ENCODE data around the gene SNX10. TPM values are rescaled to one million over a fixed set of nuclear protein-coding genes. Genes with fewer than 3 reads are reported as not detected.

SNX10 gene
- total and polyA plus RNA-seq, 2 donors: 15.9 TPM

DNA sequence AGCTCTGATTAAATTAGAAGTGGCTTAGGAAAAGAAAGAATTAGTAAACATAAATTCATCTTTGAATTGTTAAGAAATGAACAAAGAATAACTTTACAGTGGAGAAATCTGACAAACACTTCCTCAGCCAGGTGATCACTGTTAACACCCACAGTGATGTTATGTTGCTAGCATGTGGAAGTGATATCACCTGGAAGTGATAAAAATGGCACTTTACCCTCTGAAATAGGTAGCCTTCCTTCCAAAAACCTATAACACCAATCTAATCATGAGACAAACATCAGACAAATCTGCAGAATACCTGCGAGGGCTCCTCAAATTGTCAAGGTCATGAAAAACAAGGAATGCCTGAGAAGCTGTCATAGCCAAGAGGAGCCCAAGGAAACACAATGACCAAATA lies 59.5 kb downstream of the SNX10 start:
- no peaks in the 10 kb centered on the region for H3K27me3 ChIP-seq (ENCODE audit: control insufficient read depth in 2 of 2, insufficient read depth in 1 of 2, low read length in 1 of 2)
- H3K9me3 ChIP-seq (ENCODE audit: control insufficient read depth in 2 of 2, insufficient read depth in 1 of 2, low read length in 1 of 2): no peaks in the 10 kb centered on the region
- peaks cover 0 to 15% of the 10 kb centered on the region in 2 donors for H3K36me3 ChIP-seq (ENCODE audit: control insufficient read depth in 2 of 2, insufficient read depth in 2 of 2, low read length in 1 of 2)
- DNase-seq (ENCODE audit: low read depth in 6 of 9, low spot score in 9 of 9): no peak
- H3K4me1 ChIP-seq (ENCODE audit: control insufficient read depth in 2 of 2, insufficient read depth in 2 of 2, low read length in 2 of 2): no peaks in the 10 kb centered on the region
- H3K27ac ChIP-seq (ENCODE audit: low read depth in 1 of 2, low read length in 1 of 2): no peak overlapping the region
- WGBS: 98% methylated on average over 1 of the region's 1 CpG
- H3K4me3 ChIP-seq (ENCODE audit: low read length in 2 of 2): no peak overlapping the region

DNA sequence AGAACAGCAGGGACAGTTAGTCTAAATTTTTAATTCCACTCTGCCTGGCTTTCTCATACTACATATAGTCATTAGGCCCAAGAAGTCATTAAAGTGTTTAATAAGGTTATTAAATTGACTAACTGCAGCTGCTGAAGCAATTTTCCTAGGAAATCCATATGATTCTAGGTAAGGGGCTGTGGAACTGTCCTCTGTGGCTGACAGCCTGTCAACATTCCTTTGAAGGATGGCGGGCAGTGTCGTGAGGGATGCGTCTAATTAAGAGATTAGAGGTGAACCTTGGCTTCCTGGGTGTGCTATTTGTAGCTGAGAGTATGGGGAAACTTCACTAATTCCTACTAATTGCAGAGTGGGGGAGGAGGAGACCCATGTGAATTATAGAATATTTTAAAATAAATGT lies 64.6 kb downstream of the SNX10 start:
- Histone ChIP-seq H3K9me3 (ENCODE audit: control insufficient read depth in 2 of 2, insufficient read depth in 1 of 2, low read length in 1 of 2) (no peaks in the 10 kb centered on the region), H3K27me3 (ENCODE audit: control insufficient read depth in 2 of 2, insufficient read depth in 1 of 2, low read length in 1 of 2) (no peaks in the 10 kb centered on the region), H3K36me3 (ENCODE audit: control insufficient read depth in 2 of 2, insufficient read depth in 2 of 2, low read length in 1 of 2) (peaks cover 0 to 2% of the 10 kb centered on the region in 2 donors), H3K4me3 (ENCODE audit: low read length in 2 of 2) (no peak overlapping the region), H3K4me1 (ENCODE audit: control insufficient read depth in 2 of 2, insufficient read depth in 2 of 2, low read length in 2 of 2) (peaks cover 0 to 4% of the 10 kb centered on the region in 2 donors), H3K27ac (ENCODE audit: low read depth in 1 of 2, low read length in 1 of 2) (no peak overlapping the region)
- 98% methylated on average over 3 of the region's 3 CpGs for whole genome bisulfite sequencing
- DNase-seq (ENCODE audit: low read depth in 6 of 9, low spot score in 9 of 9): no peak

DNA sequence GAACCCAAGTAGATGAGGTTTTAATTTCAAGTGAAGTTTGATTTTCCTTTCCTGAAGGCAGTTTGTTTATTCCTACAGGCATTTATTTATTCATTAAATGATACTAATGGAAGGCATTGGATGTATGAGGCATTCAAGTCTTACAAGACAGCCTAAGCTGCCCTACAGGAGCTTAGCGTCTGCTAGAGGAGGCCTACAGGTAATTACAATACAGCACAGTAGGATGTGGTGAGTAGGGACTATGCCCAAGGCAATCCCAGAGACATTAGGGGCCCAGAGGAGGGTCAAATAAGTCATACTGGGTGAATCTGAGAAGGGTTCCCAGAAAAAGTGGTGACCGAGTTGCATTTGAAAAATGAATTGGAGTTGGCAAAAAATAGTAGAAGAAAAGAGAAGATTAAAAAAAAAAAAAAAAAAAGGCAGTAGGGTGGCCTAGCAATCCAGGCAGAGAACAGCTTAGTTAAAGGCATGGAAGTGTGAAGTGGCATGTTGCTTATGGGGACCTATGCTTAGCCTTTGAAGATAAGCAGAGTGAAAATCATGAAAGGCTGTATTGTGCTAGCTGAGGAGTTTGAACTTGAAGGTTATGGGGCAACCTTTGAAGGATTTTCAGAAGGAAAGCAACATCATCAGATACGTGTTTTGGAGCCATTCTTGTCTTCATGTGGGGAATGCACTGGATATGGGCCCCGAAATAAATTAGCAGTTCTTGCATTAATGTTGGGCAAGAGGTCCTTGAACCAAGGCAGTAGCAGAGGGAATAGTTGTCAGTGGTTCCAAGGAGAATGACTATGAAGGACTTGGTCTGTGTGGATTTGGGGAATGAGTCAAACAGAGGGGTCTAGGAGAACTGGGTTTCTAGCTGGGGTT lies 65.5 kb downstream of the SNX10 start:
- Histone ChIP-seq H3K4me1 (ENCODE audit: control insufficient read depth in 2 of 2, insufficient read depth in 2 of 2, low read length in 2 of 2) (peaks cover 0 to 4% of the 10 kb centered on the region in 2 donors), H3K27ac (ENCODE audit: low read depth in 1 of 2, low read length in 1 of 2) (no peak overlapping the region), H3K27me3 (ENCODE audit: control insufficient read depth in 2 of 2, insufficient read depth in 1 of 2, low read length in 1 of 2) (no peaks in the 10 kb centered on the region), H3K9me3 (ENCODE audit: control insufficient read depth in 2 of 2, insufficient read depth in 1 of 2, low read length in 1 of 2) (no peaks in the 10 kb centered on the region), H3K4me3 (ENCODE audit: low read length in 2 of 2) (no peak overlapping the region), H3K36me3 (ENCODE audit: control insufficient read depth in 2 of 2, insufficient read depth in 2 of 2, low read length in 1 of 2) (peaks cover 0 to 2% of the 10 kb centered on the region in 2 donors)
- DNase-seq (ENCODE audit: low read depth in 6 of 9, low spot score in 9 of 9): peak in 1 of 9 donors; percentile 32
- WGBS: 70% methylated on average over 4 of the region's 4 CpGs

GRCh38 chr7:26357799-26358151 lies 66.1 kb downstream of the SNX10 start:
- Histone ChIP-seq H3K27ac (ENCODE audit: low read depth in 1 of 2, low read length in 1 of 2) (no peak overlapping the region), H3K27me3 (ENCODE audit: control insufficient read depth in 2 of 2, insufficient read depth in 1 of 2, low read length in 1 of 2) (no peaks in the 10 kb centered on the region), H3K36me3 (ENCODE audit: control insufficient read depth in 2 of 2, insufficient read depth in 2 of 2, low read length in 1 of 2) (peaks cover 0 to 2% of the 10 kb centered on the region in 2 donors), H3K9me3 (ENCODE audit: control insufficient read depth in 2 of 2, insufficient read depth in 1 of 2, low read length in 1 of 2) (no peaks in the 10 kb centered on the region), H3K4me1 (ENCODE audit: control insufficient read depth in 2 of 2, insufficient read depth in 2 of 2, low read length in 2 of 2) (peaks cover 0 to 4% of the 10 kb centered on the region in 2 donors), H3K4me3 (ENCODE audit: low read length in 2 of 2) (no peak overlapping the region)
- WGBS: 96% methylated on average over 2 of the region's 2 CpGs
- DNase-seq (ENCODE audit: low read depth in 6 of 9, low spot score in 9 of 9): no peak

DNA sequence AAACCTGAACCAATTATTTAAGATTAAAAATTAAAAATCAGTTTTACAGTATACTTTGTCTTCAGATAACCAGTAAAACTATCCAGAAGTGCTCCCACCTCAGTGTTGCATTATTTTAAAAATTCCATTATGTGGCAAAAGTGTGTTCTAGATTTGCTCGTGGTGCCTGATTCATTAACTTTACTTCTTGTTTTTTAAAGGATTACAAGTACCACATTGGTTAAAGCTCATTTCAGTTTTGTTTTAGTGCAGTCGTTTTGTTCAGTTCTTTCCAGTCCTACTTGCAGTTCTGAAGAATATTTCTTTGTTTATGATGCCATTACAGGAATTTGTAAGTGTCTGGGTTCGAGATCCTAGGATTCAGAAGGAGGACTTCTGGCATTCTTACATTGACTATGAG lies 69.0 kb downstream of the SNX10 start:
- 68% methylated on average over 3 of the region's 3 CpGs for WGBS
- no peak for DNase-seq (ENCODE audit: low read depth in 6 of 9, low spot score in 9 of 9)
- no peaks in the 10 kb centered on the region for H3K27me3 ChIP-seq (ENCODE audit: control insufficient read depth in 2 of 2, insufficient read depth in 1 of 2, low read length in 1 of 2)
- no peak overlapping the region for H3K4me3 ChIP-seq (ENCODE audit: low read length in 2 of 2)
- no peak overlapping the region for H3K27ac ChIP-seq (ENCODE audit: low read depth in 1 of 2, low read length in 1 of 2)
- H3K4me1 ChIP-seq (ENCODE audit: control insufficient read depth in 2 of 2, insufficient read depth in 2 of 2, low read length in 2 of 2): peaks cover 0 to 7% of the 10 kb centered on the region in 2 donors
- peaks cover 3 to 5% of the 10 kb centered on the region in 2 donors for H3K36me3 ChIP-seq (ENCODE audit: control insufficient read depth in 2 of 2, insufficient read depth in 2 of 2, low read length in 1 of 2)
- H3K9me3 ChIP-seq (ENCODE audit: control insufficient read depth in 2 of 2, insufficient read depth in 1 of 2, low read length in 1 of 2): no peaks in the 10 kb centered on the region

- H3K36me3 ChIP-seq (ENCODE audit: control insufficient read depth in 2 of 2, insufficient read depth in 2 of 2, low read length in 1 of 2): peaks cover 5 to 7% of the 10 kb centered on the region in 2 donors
- no peaks in the 10 kb centered on the region for H3K9me3 ChIP-seq (ENCODE audit: control insufficient read depth in 2 of 2, insufficient read depth in 1 of 2, low read length in 1 of 2)
- no peak overlapping the region for H3K4me3 ChIP-seq (ENCODE audit: low read length in 2 of 2)
- WGBS: 97% methylated on average over 3 of the region's 3 CpGs
- H3K4me1 ChIP-seq (ENCODE audit: control insufficient read depth in 2 of 2, insufficient read depth in 2 of 2, low read length in 2 of 2): peaks cover 0 to 7% of the 10 kb centered on the region in 2 donors
- no peak for DNase-seq (ENCODE audit: low read depth in 6 of 9, low spot score in 9 of 9)
- H3K27me3 ChIP-seq (ENCODE audit: control insufficient read depth in 2 of 2, insufficient read depth in 1 of 2, low read length in 1 of 2): no peaks in the 10 kb centered on the region
- H3K27ac ChIP-seq (ENCODE audit: low read depth in 1 of 2, low read length in 1 of 2): no peak overlapping the region
Measured at GRCh38 chr7:26361637-26362036, 70.0 kb downstream of the SNX10 start.

DNA sequence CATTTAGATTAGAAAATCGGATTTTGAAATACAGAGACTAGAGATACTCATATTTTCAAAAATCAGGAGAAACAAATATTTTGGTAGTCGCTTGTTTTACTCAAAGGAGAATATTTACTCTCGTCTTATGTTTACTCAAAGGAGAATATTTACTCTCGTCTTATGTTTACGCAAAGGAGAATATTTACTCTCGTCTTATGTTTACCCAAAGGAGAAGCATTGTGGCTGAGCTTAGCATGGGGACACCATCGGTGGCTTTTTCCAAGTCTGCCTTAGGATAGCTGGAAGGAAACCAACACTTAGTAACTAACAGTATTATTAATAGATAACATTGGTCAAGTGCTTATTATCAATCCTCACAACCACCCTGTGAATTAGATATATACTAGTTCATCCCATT lies 71.8 kb downstream of the SNX10 start:
- Histone ChIP-seq H3K4me3 (ENCODE audit: low read length in 2 of 2) (no peak overlapping the region), H3K36me3 (ENCODE audit: control insufficient read depth in 2 of 2, insufficient read depth in 2 of 2, low read length in 1 of 2) (peaks cover 10 to 16% of the 10 kb centered on the region in 2 donors), H3K4me1 (ENCODE audit: control insufficient read depth in 2 of 2, insufficient read depth in 2 of 2, low read length in 2 of 2) (peaks cover 0 to 3% of the 10 kb centered on the region in 2 donors), H3K9me3 (ENCODE audit: control insufficient read depth in 2 of 2, insufficient read depth in 1 of 2, low read length in 1 of 2) (no peaks in the 10 kb centered on the region), H3K27ac (ENCODE audit: low read depth in 1 of 2, low read length in 1 of 2) (no peak overlapping the region), H3K27me3 (ENCODE audit: control insufficient read depth in 2 of 2, insufficient read depth in 1 of 2, low read length in 1 of 2) (no peaks in the 10 kb centered on the region)
- 98% methylated on average over 7 of the region's 7 CpGs for WGBS
- DNase-seq (ENCODE audit: low read depth in 6 of 9, low spot score in 9 of 9): no peak

DNA sequence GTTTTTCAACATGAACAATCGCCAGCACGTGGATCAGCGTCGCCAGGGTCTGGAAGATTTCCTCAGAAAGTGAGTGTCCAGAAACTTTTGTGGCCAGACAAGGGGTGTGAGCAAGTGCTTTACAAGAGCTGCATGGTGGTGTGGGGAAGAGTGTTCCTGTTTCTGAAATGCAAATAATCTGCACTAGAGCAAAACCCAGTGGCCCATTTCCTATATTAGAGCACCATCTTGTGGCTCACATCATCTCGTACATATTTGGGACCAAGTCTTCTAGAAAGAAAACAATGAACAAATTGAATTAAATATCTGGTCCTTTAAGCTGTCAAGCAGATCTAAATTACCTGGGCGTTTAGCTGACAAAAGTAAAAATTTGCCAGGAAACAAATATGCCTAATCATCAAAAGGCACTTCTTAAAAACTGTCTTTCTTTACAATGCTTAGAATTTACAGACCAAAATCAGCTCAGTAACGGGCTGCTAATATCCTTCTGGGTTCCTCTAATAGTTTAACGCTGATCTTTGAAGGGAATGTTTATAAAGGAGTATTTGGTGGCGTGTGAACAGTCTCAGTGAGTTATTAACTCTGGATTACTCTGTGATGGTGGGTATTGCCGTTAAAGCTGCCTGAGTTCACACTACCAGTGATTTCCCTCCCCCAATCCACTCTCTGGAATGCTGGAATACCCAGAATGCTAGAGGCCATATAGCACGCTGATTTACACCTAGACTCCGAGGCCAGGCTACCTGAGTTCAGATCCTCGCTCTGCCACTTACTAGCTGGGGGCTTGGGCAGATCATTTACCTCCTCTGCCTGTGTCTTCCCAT lies 73.6 kb downstream of the SNX10 start:
- WGBS: 63% methylated on average over 13 of the region's 13 CpGs
- H3K4me3 ChIP-seq (ENCODE audit: low read length in 2 of 2): no peak overlapping the region
- no peaks in the 10 kb centered on the region for H3K27me3 ChIP-seq (ENCODE audit: control insufficient read depth in 2 of 2, insufficient read depth in 1 of 2, low read length in 1 of 2)
- H3K36me3 ChIP-seq (ENCODE audit: control insufficient read depth in 2 of 2, insufficient read depth in 2 of 2, low read length in 1 of 2): peaks cover 10 to 16% of the 10 kb centered on the region in 2 donors
- H3K4me1 ChIP-seq (ENCODE audit: control insufficient read depth in 2 of 2, insufficient read depth in 2 of 2, low read length in 2 of 2): peaks cover 0 to 12% of the 10 kb centered on the region in 2 donors
- H3K27ac ChIP-seq (ENCODE audit: low read depth in 1 of 2, low read length in 1 of 2): peak overlapping the region in 1 of 2 donors; percentile 42
- H3K9me3 ChIP-seq (ENCODE audit: control insufficient read depth in 2 of 2, insufficient read depth in 1 of 2, low read length in 1 of 2): no peaks in the 10 kb centered on the region
- DNase-seq (ENCODE audit: low read depth in 6 of 9, low spot score in 9 of 9): peak; percentile 50 to 90 (median 74)

GRCh38 chr7:26365901-26366275 lies 74.2 kb downstream of the SNX10 start:
- Histone ChIP-seq H3K27me3 (ENCODE audit: control insufficient read depth in 2 of 2, insufficient read depth in 1 of 2, low read length in 1 of 2) (no peaks in the 10 kb centered on the region), H3K9me3 (ENCODE audit: control insufficient read depth in 2 of 2, insufficient read depth in 1 of 2, low read length in 1 of 2) (no peaks in the 10 kb centered on the region)

More at GRCh38 chr7:26365901-26366275, 74.2 kb downstream of the SNX10 start:
- Histone ChIP-seq H3K4me3 (ENCODE audit: low read length in 2 of 2) (no peak overlapping the region), H3K27ac (ENCODE audit: low read depth in 1 of 2, low read length in 1 of 2) (no peak overlapping the region), H3K36me3 (ENCODE audit: control insufficient read depth in 2 of 2, insufficient read depth in 2 of 2, low read length in 1 of 2) (peaks cover 10 to 16% of the 10 kb centered on the region in 2 donors), H3K4me1 (ENCODE audit: control insufficient read depth in 2 of 2, insufficient read depth in 2 of 2, low read length in 2 of 2) (peaks cover 0 to 13% of the 10 kb centered on the region in 2 donors)
- DNase-seq (ENCODE audit: low read depth in 6 of 9, low spot score in 9 of 9): no peak

Data from thymus (tissue), 11 donors.